Measurements from ENCODE around the gene DOCK8.

The DOCK8 gene

GRCh38 chr9:296411-296810 is 81.7 kb downstream of the DOCK8 start:
- Histone ChIP-seq H3K27me3 (replicated peaks; ENCODE audit: control insufficient read depth, insufficient read depth, low read length) (no peaks in the 10 kb centered on the region), H3K4me3 (ENCODE audit: low read length) (no peak overlapping the region), H3K4me1 (ENCODE audit: control insufficient read depth, insufficient read depth, low read length) (no peaks in the 10 kb centered on the region), H3K9ac (ENCODE audit: low read length) (no peak overlapping the region), H3K36me3 (ENCODE audit: control insufficient read depth, insufficient read depth, low read length, severe bottlenecking) (no peaks in the 10 kb centered on the region), H3K9me3 (ENCODE audit: control insufficient read depth, low read length) (no peaks in the 10 kb centered on the region)
- no peak for DNase-seq (ENCODE audit: low read depth)

- no peak overlapping the region for H3K4me3 ChIP-seq (ENCODE audit: low read length)
- no peaks in the 10 kb centered on the region for H3K27me3 ChIP-seq (replicated peaks; ENCODE audit: control insufficient read depth, insufficient read depth, low read length)
- no peaks in the 10 kb centered on the region for H3K36me3 ChIP-seq (ENCODE audit: control insufficient read depth, insufficient read depth, low read length, severe bottlenecking)
- DNase-seq (ENCODE audit: low read depth) = no peak
- H3K4me1 ChIP-seq (ENCODE audit: control insufficient read depth, insufficient read depth, low read length) = no peaks in the 10 kb centered on the region
- H3K9ac ChIP-seq (ENCODE audit: low read length) = no peak overlapping the region
- H3K9me3 ChIP-seq (ENCODE audit: control insufficient read depth, low read length) = no peaks in the 10 kb centered on the region
These were observed 82.7 kb downstream of the DOCK8 start for GRCh38 chr9:297104-297972.

- Histone ChIP-seq H3K9me3 (ENCODE audit: control insufficient read depth, low read length) (no peaks in the 10 kb centered on the region), H3K4me3 (ENCODE audit: low read length) (no peak overlapping the region), H3K36me3 (ENCODE audit: control insufficient read depth, insufficient read depth, low read length, severe bottlenecking) (no peaks in the 10 kb centered on the region), H3K9ac (ENCODE audit: low read length) (no peak overlapping the region), H3K4me1 (ENCODE audit: control insufficient read depth, insufficient read depth, low read length) (no peaks in the 10 kb centered on the region), H3K27me3 (replicated peaks; ENCODE audit: control insufficient read depth, insufficient read depth, low read length) (no peaks in the 10 kb centered on the region)
- DNase-seq (ENCODE audit: low read depth) = no peak
These were observed 88.8 kb downstream of the DOCK8 start for GRCh38 chr9:303502-303901.

GRCh38 chr9:304106-304505 is 89.4 kb downstream of the DOCK8 start:
- no peak overlapping the region for H3K4me3 ChIP-seq (ENCODE audit: low read length)
- H3K36me3 ChIP-seq (ENCODE audit: control insufficient read depth, insufficient read depth, low read length, severe bottlenecking) = no peaks in the 10 kb centered on the region
- no peaks in the 10 kb centered on the region for H3K9me3 ChIP-seq (ENCODE audit: control insufficient read depth, low read length)
- no peak overlapping the region for H3K9ac ChIP-seq (ENCODE audit: low read length)
- H3K4me1 ChIP-seq (ENCODE audit: control insufficient read depth, insufficient read depth, low read length) = no peaks in the 10 kb centered on the region
- no peak for DNase-seq (ENCODE audit: low read depth)
- H3K27me3 ChIP-seq (replicated peaks; ENCODE audit: control insufficient read depth, insufficient read depth, low read length) = no peaks in the 10 kb centered on the region

GRCh38 chr9:304519-305185 is 90.0 kb downstream of the DOCK8 start:
- no peaks in the 10 kb centered on the region for H3K36me3 ChIP-seq (ENCODE audit: control insufficient read depth, insufficient read depth, low read length, severe bottlenecking)
- DNase-seq (ENCODE audit: low read depth) = no peak
- no peak overlapping the region for H3K4me3 ChIP-seq (ENCODE audit: low read length)
- H3K9ac ChIP-seq (ENCODE audit: low read length) = no peak overlapping the region
- no peaks in the 10 kb centered on the region for H3K4me1 ChIP-seq (ENCODE audit: control insufficient read depth, insufficient read depth, low read length)
- H3K9me3 ChIP-seq (ENCODE audit: control insufficient read depth, low read length) = no peaks in the 10 kb centered on the region
- H3K27me3 ChIP-seq (replicated peaks; ENCODE audit: control insufficient read depth, insufficient read depth, low read length) = no peaks in the 10 kb centered on the region

GRCh38 chr9:306907-307306 is 92.2 kb downstream of the DOCK8 start:
- H3K36me3 ChIP-seq (ENCODE audit: control insufficient read depth, insufficient read depth, low read length, severe bottlenecking) = no peaks in the 10 kb centered on the region
- no peak for DNase-seq (ENCODE audit: low read depth)
- no peak overlapping the region for H3K4me3 ChIP-seq (ENCODE audit: low read length)
- H3K4me1 ChIP-seq (ENCODE audit: control insufficient read depth, insufficient read depth, low read length) = no peaks in the 10 kb centered on the region
- no peaks in the 10 kb centered on the region for H3K27me3 ChIP-seq (replicated peaks; ENCODE audit: control insufficient read depth, insufficient read depth, low read length)
- no peak overlapping the region for H3K9ac ChIP-seq (ENCODE audit: low read length)
- no peaks in the 10 kb centered on the region for H3K9me3 ChIP-seq (ENCODE audit: control insufficient read depth, low read length)

GRCh38 chr9:311841-312240 is 97.2 kb downstream of the DOCK8 start:
- Histone ChIP-seq H3K9ac (ENCODE audit: low read length) (no peak overlapping the region), H3K4me3 (ENCODE audit: low read length) (no peak overlapping the region), H3K27me3 (replicated peaks; ENCODE audit: control insufficient read depth, insufficient read depth, low read length) (no peaks in the 10 kb centered on the region), H3K4me1 (ENCODE audit: control insufficient read depth, insufficient read depth, low read length) (no peaks in the 10 kb centered on the region), H3K36me3 (ENCODE audit: control insufficient read depth, insufficient read depth, low read length, severe bottlenecking) (no peaks in the 10 kb centered on the region), H3K9me3 (ENCODE audit: control insufficient read depth, low read length) (no peaks in the 10 kb centered on the region)
- DNase-seq (ENCODE audit: low read depth) = no peak

GRCh38 chr9:312596-313320 is 98.1 kb downstream of the DOCK8 start:
- DNase-seq (ENCODE audit: low read depth) = no peak
- Histone ChIP-seq H3K9ac (ENCODE audit: low read length) (no peak overlapping the region), H3K9me3 (ENCODE audit: control insufficient read depth, low read length) (no peaks in the 10 kb centered on the region), H3K27me3 (replicated peaks; ENCODE audit: control insufficient read depth, insufficient read depth, low read length) (no peaks in the 10 kb centered on the region), H3K4me1 (ENCODE audit: control insufficient read depth, insufficient read depth, low read length) (no peaks in the 10 kb centered on the region), H3K36me3 (ENCODE audit: control insufficient read depth, insufficient read depth, low read length, severe bottlenecking) (no peaks in the 10 kb centered on the region), H3K4me3 (ENCODE audit: low read length) (no peak overlapping the region)

GRCh38 chr9:316382-316965 is 101.8 kb downstream of the DOCK8 start:
- DNase-seq (ENCODE audit: low read depth) = no peak
- no peak overlapping the region for H3K9ac ChIP-seq (ENCODE audit: low read length)
- H3K4me1 ChIP-seq (ENCODE audit: control insufficient read depth, insufficient read depth, low read length) = no peaks in the 10 kb centered on the region
- H3K4me3 ChIP-seq (ENCODE audit: low read length) = no peak overlapping the region
- no peaks in the 10 kb centered on the region for H3K36me3 ChIP-seq (ENCODE audit: control insufficient read depth, insufficient read depth, low read length, severe bottlenecking)
- H3K27me3 ChIP-seq (replicated peaks; ENCODE audit: control insufficient read depth, insufficient read depth, low read length) = no peaks in the 10 kb centered on the region
- no peaks in the 10 kb centered on the region for H3K9me3 ChIP-seq (ENCODE audit: control insufficient read depth, low read length)

- Histone ChIP-seq H3K36me3 (ENCODE audit: control insufficient read depth, insufficient read depth, low read length, severe bottlenecking) (no peaks in the 10 kb centered on the region), H3K9me3 (ENCODE audit: control insufficient read depth, low read length) (no peaks in the 10 kb centered on the region), H3K27me3 (replicated peaks; ENCODE audit: control insufficient read depth, insufficient read depth, low read length) (no peaks in the 10 kb centered on the region), H3K9ac (ENCODE audit: low read length) (no peak overlapping the region), H3K4me3 (ENCODE audit: low read length) (no peak overlapping the region), H3K4me1 (ENCODE audit: control insufficient read depth, insufficient read depth, low read length) (no peaks in the 10 kb centered on the region)
- DNase-seq (ENCODE audit: low read depth) = no peak
These were observed 104.0 kb downstream of the DOCK8 start for GRCh38 chr9:318646-319045.

- H3K4me3 ChIP-seq (ENCODE audit: low read length) = no peak overlapping the region
- H3K9ac ChIP-seq (ENCODE audit: low read length) = no peak overlapping the region
- no peaks in the 10 kb centered on the region for H3K36me3 ChIP-seq (ENCODE audit: control insufficient read depth, insufficient read depth, low read length, severe bottlenecking)
- H3K4me1 ChIP-seq (ENCODE audit: control insufficient read depth, insufficient read depth, low read length) = no peaks in the 10 kb centered on the region
- DNase-seq (ENCODE audit: low read depth) = no peak
- no peaks in the 10 kb centered on the region for H3K9me3 ChIP-seq (ENCODE audit: control insufficient read depth, low read length)
- no peaks in the 10 kb centered on the region for H3K27me3 ChIP-seq (replicated peaks; ENCODE audit: control insufficient read depth, insufficient read depth, low read length)
These were observed 110.3 kb downstream of the DOCK8 start for GRCh38 chr9:324971-325370.
